Stimulated activated naive CD8-positive, alpha-beta T cell treated with anti-CD3 and anti-CD28 coated beads, Interleukin-15, amount 100 ng/mL, for 72 hours (primary cell): ENCODE data around the gene ADGRG1.

ENCODE experiments used
- ATAC-seq: fragments of 150-1000 bp; cut with Tn5 transposase; 2 replicates; pipeline ENCODE4 v1.10.0; 2021; ENCODE audit warnings: mild to moderate bottlenecking, moderate library complexity
- DNase-seq, 2 donors: peaks; one replicate each; pipeline ENCODE4 v3.0.0; 2021 to 2022
- H3K27ac Mint-ChIP-seq, 2 donors: one replicate each; pipeline ENCODE4 v1.8.0; 2022; ENCODE audit warnings: mild to moderate bottlenecking in 2 of 2, mixed read lengths in 2 of 2, moderate library complexity in 2 of 2
- H3K27me3 Mint-ChIP-seq: one replicate; pipeline ENCODE4 v1.8.0; 2022; ENCODE audit warnings: mixed read lengths
- H3K4me1 Mint-ChIP-seq: one replicate; pipeline ENCODE4 v1.8.0; 2022; ENCODE audit warnings: mild to moderate bottlenecking, mixed read lengths
- H3K4me3 Mint-ChIP-seq, 2 donors: one replicate each; pipeline ENCODE4 v1.8.0; 2022; ENCODE audit warnings: mild to moderate bottlenecking in 2 of 2, mixed read lengths in 2 of 2, moderate library complexity in 1 of 2
- H3K9me3 Mint-ChIP-seq, 2 donors: one replicate each; pipeline ENCODE4 v1.8.0; 2022; ENCODE audit warnings: mixed read lengths in 2 of 2

ADGRG1 gene

GRCh38 chr16:57645691-57646387, 17.4 kb downstream of the ADGRG1 start:
- H3K9me3 Mint-ChIP-seq = no peaks in the 10 kb centered on the region
- no peak overlapping the region for H3K4me3 Mint-ChIP-seq
- peak overlapping the region in 1 of 2 donors; percentile 54 for H3K27ac Mint-ChIP-seq
- H3K27me3 Mint-ChIP-seq = no peaks in the 10 kb centered on the region
- peaks cover 37% of the 10 kb centered on the region for H3K4me1 Mint-ChIP-seq
- ATAC-seq (no peak), DNase-seq (no peak)

GRCh38 chr16:57646388-57647039, 18.1 kb downstream of the ADGRG1 start:
- Mint-ChIP-seq H3K9me3 (no peaks in the 10 kb centered on the region), H3K4me3 (no peak overlapping the region), H3K27ac (peak overlapping the region in 1 of 2 donors; percentile 16), H3K4me1 (peaks cover 39% of the 10 kb centered on the region), H3K27me3 (no peaks in the 10 kb centered on the region)
- peak; percentile 39 for ATAC-seq
- DNase-seq = peak in 1 of 2 donors; percentile 31

- ATAC-seq (peak; percentile 29), DNase-seq (no peak)
- peak overlapping the region; percentile 50 to 51 for H3K27ac Mint-ChIP-seq
- H3K4me1 Mint-ChIP-seq = peaks cover 47% of the 10 kb centered on the region
- no peaks in the 10 kb centered on the region for H3K27me3 Mint-ChIP-seq
- H3K4me3 Mint-ChIP-seq = peak overlapping the region; percentile 33 to 37
- no peaks in the 10 kb centered on the region for H3K9me3 Mint-ChIP-seq
Measured at GRCh38 chr16:57647136-57647875, 18.9 kb downstream of the ADGRG1 start.

- H3K4me3 Mint-ChIP-seq = peak overlapping the region; percentile 33 to 37
- peaks cover 48% of the 10 kb centered on the region for H3K4me1 Mint-ChIP-seq
- H3K27ac Mint-ChIP-seq = peak overlapping the region; percentile 77 to 81
- no peak for DNase-seq
- no peak for ATAC-seq
- no peaks in the 10 kb centered on the region for H3K27me3 Mint-ChIP-seq
- H3K9me3 Mint-ChIP-seq = no peaks in the 10 kb centered on the region
Measured at GRCh38 chr16:57648125-57648524, 19.7 kb downstream of the ADGRG1 start.

- H3K9me3 Mint-ChIP-seq = no peaks in the 10 kb centered on the region
- H3K4me1 Mint-ChIP-seq = peaks cover 48% of the 10 kb centered on the region
- H3K27me3 Mint-ChIP-seq = no peaks in the 10 kb centered on the region
- DNase-seq (peak; percentile 89 to 91), ATAC-seq (peak; percentile 68)
- peak overlapping the region; percentile 37 for H3K4me3 Mint-ChIP-seq
- H3K27ac Mint-ChIP-seq = peak overlapping the region; percentile 66 to 81
Measured at GRCh38 chr16:57648581-57649442, 20.4 kb downstream of the ADGRG1 start.

GRCh38 chr16:57649443-57649751, 21.0 kb downstream of the ADGRG1 start:
- Mint-ChIP-seq H3K27me3 (no peaks in the 10 kb centered on the region), H3K27ac (no peak overlapping the region), H3K9me3 (no peaks in the 10 kb centered on the region), H3K4me3 (no peak overlapping the region), H3K4me1 (peaks cover 48% of the 10 kb centered on the region)
- ATAC-seq = no peak
- no peak for DNase-seq

GRCh38 chr16:57649846-57650245, 21.4 kb downstream of the ADGRG1 start:
- Mint-ChIP-seq H3K27me3 (no peaks in the 10 kb centered on the region), H3K4me1 (peaks cover 48% of the 10 kb centered on the region), H3K27ac (no peak overlapping the region), H3K4me3 (no peak overlapping the region), H3K9me3 (no peaks in the 10 kb centered on the region)
- DNase-seq = no peak
- no peak for ATAC-seq

- peak; percentile 28 for ATAC-seq
- Mint-ChIP-seq H3K9me3 (no peaks in the 10 kb centered on the region), H3K4me3 (no peak overlapping the region), H3K4me1 (peaks cover 39% of the 10 kb centered on the region), H3K27ac (no peak overlapping the region), H3K27me3 (no peaks in the 10 kb centered on the region)
- DNase-seq = peak in 1 of 2 donors; percentile 30
Measured at GRCh38 chr16:57651344-57652333, 23.2 kb downstream of the ADGRG1 start.

- Mint-ChIP-seq H3K27ac (peak overlapping the region in 1 of 2 donors; percentile 34), H3K9me3 (no peaks in the 10 kb centered on the region), H3K4me3 (no peak overlapping the region), H3K27me3 (no peaks in the 10 kb centered on the region), H3K4me1 (peaks cover 27% of the 10 kb centered on the region)
- no peak for ATAC-seq
- DNase-seq = no peak
Measured at GRCh38 chr16:57652695-57653471, 24.5 kb downstream of the ADGRG1 start.

GRCh38 chr16:57653936-57654335, 25.5 kb downstream of the ADGRG1 start:
- Mint-ChIP-seq H3K4me3 (no peak overlapping the region), H3K9me3 (no peaks in the 10 kb centered on the region), H3K27ac (peak overlapping the region in 1 of 2 donors; percentile 87), H3K27me3 (no peaks in the 10 kb centered on the region), H3K4me1 (peaks cover 16% of the 10 kb centered on the region)
- no peak for DNase-seq
- ATAC-seq = no peak

- ATAC-seq = no peak
- Mint-ChIP-seq H3K27me3 (no peaks in the 10 kb centered on the region), H3K4me1 (peaks cover 10% of the 10 kb centered on the region), H3K27ac (no peak overlapping the region), H3K4me3 (no peak overlapping the region), H3K9me3 (no peaks in the 10 kb centered on the region)
- DNase-seq = no peak
Measured at GRCh38 chr16:57656342-57656955, 28.0 kb downstream of the ADGRG1 start.

GRCh38 chr16:57657228-57657627, 28.8 kb downstream of the ADGRG1 start:
- no peak overlapping the region for H3K4me3 Mint-ChIP-seq
- no peaks in the 10 kb centered on the region for H3K9me3 Mint-ChIP-seq
- DNase-seq (no peak), ATAC-seq (no peak)
- H3K27me3 Mint-ChIP-seq = no peaks in the 10 kb centered on the region
- H3K27ac Mint-ChIP-seq = no peak overlapping the region
- H3K4me1 Mint-ChIP-seq = peaks cover 2% of the 10 kb centered on the region

- no peak overlapping the region for H3K27ac Mint-ChIP-seq
- no peaks in the 10 kb centered on the region for H3K4me1 Mint-ChIP-seq
- no peak for DNase-seq
- H3K4me3 Mint-ChIP-seq = no peak overlapping the region
- no peak for ATAC-seq
- H3K9me3 Mint-ChIP-seq = no peaks in the 10 kb centered on the region
- no peaks in the 10 kb centered on the region for H3K27me3 Mint-ChIP-seq
Measured at GRCh38 chr16:57658130-57658877, 29.9 kb downstream of the ADGRG1 start.
